Liver (tissue), 3 donors: ENCODE results near the gene MCF2L.

Source experiments
- EGR1 ChIP-seq, 2 donors: IDR thresholded peaks; 2 replicates each; pipeline ENCODE4 v1.6.1; 2016 to 2018; ENCODE audit warnings: antibody characterized with exemption in 2 of 2, low read depth in 2 of 2
- FOXA1 ChIP-seq: IDR thresholded peaks from 2 replicates; pipeline ENCODE4 v1.6.1; 2016; ENCODE audit warnings: antibody characterized with exemption
- GABPA ChIP-seq, 2 donors: IDR thresholded peaks in 1 of 2; conservative IDR thresholded peaks in 1 of 2; 2 replicates each; pipeline ENCODE4 v1.6.1; 2016; ENCODE audit warnings: antibody characterized with exemption in 2 of 2, mild to moderate bottlenecking in 1 of 2, moderate library complexity in 1 of 2
- HNF4A ChIP-seq, 2 donors: conservative IDR thresholded peaks; 2 replicates each; pipeline ENCODE4 v1.6.1; 2016; ENCODE audit warnings: antibody characterized with exemption in 2 of 2, mild to moderate bottlenecking in 2 of 2
- JUND ChIP-seq, 2 donors: IDR thresholded peaks; 2 replicates each; pipeline ENCODE4 v1.6.1; 2016; ENCODE audit warnings: antibody characterized with exemption in 2 of 2
- RXRA ChIP-seq, 2 donors: IDR thresholded peaks; 2 replicates each; pipeline ENCODE4 v1.6.1; 2017 to 2018; ENCODE audit warnings: antibody characterized with exemption in 2 of 2, mild to moderate bottlenecking in 1 of 2
- TAF1 ChIP-seq: conservative IDR thresholded peaks from 2 replicates; pipeline ENCODE4 v1.6.1; 2016; ENCODE audit warnings: antibody characterized with exemption, mild to moderate bottlenecking
- TF ChIP-seq, protein P1 (sequence below): fragments of 150-350 bp; IDR thresholded peaks from 2 replicates; pipeline ENCODE4 v1.5.1; 2017; ENCODE audit warnings: improper control_type of control experiment, low read depth, low read length; ENCODE audit not compliant: missing input control
- TF ChIP-seq, protein P2 (sequence below): IDR thresholded peaks from 2 replicates; pipeline ENCODE4 v1.6.1; 2016; ENCODE audit warnings: antibody characterized with exemption
- TF ChIP-seq, protein P3 (sequence below): IDR thresholded peaks from 2 replicates; pipeline ENCODE4 v1.6.1; 2016; ENCODE audit warnings: antibody characterized with exemption, mild to moderate bottlenecking
- TF ChIP-seq, protein P4 (sequence below): IDR thresholded peaks from 2 replicates; pipeline ENCODE4 v1.6.1; 2016; ENCODE audit warnings: antibody characterized with exemption
- TF ChIP-seq, protein P5 (sequence below): IDR thresholded peaks from 2 replicates; pipeline ENCODE4 v1.6.1; 2016; ENCODE audit warnings: antibody characterized with exemption
- donor health status: healthy.
- donor health status: healthy.

DNA sequence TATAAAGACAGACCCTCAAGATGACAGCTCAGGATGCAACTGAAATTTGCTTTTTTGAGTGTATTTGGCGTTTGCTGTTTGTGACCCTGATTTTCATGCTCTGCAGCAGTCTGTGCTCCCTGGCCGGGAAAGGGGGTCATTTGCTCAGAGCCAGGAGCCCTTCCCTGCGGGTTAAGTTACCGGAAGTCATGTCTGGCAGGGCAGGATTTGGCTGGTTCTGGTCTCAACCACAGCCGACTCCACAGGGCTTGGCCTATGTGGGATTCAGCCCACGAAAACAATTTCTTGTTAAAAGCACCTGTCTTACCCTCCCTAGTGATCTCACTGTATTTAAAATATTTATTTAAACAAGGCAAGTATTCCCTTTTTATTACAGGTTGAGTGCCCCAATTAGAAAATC is 22.6 kb downstream of the MCF2L start:
- TF ChIP-seq, protein P1, sequence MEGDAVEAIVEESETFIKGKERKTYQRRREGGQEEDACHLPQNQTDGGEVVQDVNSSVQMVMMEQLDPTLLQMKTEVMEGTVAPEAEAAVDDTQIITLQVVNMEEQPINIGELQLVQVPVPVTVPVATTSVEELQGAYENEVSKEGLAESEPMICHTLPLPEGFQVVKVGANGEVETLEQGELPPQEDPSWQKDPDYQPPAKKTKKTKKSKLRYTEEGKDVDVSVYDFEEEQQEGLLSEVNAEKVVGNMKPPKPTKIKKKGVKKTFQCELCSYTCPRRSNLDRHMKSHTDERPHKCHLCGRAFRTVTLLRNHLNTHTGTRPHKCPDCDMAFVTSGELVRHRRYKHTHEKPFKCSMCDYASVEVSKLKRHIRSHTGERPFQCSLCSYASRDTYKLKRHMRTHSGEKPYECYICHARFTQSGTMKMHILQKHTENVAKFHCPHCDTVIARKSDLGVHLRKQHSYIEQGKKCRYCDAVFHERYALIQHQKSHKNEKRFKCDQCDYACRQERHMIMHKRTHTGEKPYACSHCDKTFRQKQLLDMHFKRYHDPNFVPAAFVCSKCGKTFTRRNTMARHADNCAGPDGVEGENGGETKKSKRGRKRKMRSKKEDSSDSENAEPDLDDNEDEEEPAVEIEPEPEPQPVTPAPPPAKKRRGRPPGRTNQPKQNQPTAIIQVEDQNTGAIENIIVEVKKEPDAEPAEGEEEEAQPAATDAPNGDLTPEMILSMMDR: no peak
- TF ChIP-seq GABPA (IDR thresholded peaks at IDR 0.05 in 1 of 2, conservative IDR thresholded peaks at IDR 0.05 in 1 of 2) (no peak), TAF1 (no peak), FOXA1 (no peak), JUND (IDR thresholded peaks at IDR 0.05) (no peak), RXRA (IDR thresholded peaks at IDR 0.05) (no peak), EGR1 (IDR thresholded peaks at IDR 0.05; ENCODE audit: low read depth in 2 of 2) (no peak), HNF4A (conservative IDR thresholded peaks at IDR 0.05) (no peak)
- TF ChIP-seq, protein P2, sequence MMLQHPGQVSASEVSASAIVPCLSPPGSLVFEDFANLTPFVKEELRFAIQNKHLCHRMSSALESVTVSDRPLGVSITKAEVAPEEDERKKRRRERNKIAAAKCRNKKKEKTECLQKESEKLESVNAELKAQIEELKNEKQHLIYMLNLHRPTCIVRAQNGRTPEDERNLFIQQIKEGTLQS: no peak
- TF ChIP-seq, protein P3, sequence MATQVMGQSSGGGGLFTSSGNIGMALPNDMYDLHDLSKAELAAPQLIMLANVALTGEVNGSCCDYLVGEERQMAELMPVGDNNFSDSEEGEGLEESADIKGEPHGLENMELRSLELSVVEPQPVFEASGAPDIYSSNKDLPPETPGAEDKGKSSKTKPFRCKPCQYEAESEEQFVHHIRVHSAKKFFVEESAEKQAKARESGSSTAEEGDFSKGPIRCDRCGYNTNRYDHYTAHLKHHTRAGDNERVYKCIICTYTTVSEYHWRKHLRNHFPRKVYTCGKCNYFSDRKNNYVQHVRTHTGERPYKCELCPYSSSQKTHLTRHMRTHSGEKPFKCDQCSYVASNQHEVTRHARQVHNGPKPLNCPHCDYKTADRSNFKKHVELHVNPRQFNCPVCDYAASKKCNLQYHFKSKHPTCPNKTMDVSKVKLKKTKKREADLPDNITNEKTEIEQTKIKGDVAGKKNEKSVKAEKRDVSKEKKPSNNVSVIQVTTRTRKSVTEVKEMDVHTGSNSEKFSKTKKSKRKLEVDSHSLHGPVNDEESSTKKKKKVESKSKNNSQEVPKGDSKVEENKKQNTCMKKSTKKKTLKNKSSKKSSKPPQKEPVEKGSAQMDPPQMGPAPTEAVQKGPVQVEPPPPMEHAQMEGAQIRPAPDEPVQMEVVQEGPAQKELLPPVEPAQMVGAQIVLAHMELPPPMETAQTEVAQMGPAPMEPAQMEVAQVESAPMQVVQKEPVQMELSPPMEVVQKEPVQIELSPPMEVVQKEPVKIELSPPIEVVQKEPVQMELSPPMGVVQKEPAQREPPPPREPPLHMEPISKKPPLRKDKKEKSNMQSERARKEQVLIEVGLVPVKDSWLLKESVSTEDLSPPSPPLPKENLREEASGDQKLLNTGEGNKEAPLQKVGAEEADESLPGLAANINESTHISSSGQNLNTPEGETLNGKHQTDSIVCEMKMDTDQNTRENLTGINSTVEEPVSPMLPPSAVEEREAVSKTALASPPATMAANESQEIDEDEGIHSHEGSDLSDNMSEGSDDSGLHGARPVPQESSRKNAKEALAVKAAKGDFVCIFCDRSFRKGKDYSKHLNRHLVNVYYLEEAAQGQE: no peak
- TF ChIP-seq, protein P4, sequence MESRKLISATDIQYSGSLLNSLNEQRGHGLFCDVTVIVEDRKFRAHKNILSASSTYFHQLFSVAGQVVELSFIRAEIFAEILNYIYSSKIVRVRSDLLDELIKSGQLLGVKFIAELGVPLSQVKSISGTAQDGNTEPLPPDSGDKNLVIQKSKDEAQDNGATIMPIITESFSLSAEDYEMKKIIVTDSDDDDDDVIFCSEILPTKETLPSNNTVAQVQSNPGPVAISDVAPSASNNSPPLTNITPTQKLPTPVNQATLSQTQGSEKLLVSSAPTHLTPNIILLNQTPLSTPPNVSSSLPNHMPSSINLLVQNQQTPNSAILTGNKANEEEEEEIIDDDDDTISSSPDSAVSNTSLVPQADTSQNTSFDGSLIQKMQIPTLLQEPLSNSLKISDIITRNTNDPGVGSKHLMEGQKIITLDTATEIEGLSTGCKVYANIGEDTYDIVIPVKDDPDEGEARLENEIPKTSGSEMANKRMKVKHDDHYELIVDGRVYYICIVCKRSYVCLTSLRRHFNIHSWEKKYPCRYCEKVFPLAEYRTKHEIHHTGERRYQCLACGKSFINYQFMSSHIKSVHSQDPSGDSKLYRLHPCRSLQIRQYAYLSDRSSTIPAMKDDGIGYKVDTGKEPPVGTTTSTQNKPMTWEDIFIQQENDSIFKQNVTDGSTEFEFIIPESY: no peak
- TF ChIP-seq, protein P5, sequence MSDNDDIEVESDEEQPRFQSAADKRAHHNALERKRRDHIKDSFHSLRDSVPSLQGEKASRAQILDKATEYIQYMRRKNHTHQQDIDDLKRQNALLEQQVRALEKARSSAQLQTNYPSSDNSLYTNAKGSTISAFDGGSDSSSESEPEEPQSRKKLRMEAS: no peak
